B cell (primary cell): Measurements from ENCODE around the gene MGST2.

Source experiments
- CTCF ChIP-seq: fragments of 200-600 bp; IDR thresholded peaks from one replicate; pipeline ENCODE4 v1.8.0; 2022; ENCODE audit warnings: antibody characterized with exemption, mild to moderate bottlenecking
- EZH2 ChIP-seq: IDR thresholded peaks from 2 replicates; pipeline ENCODE4 v1.6.1; 2012; ENCODE audit warnings: borderline replicate concordance, low read depth, mild to moderate bottlenecking, moderate library complexity, low read length; ENCODE audit not compliant: insufficient read depth, poor library complexity, severe bottlenecking

GRCh38 chr4:139674875-139675550 lies 9.4 kb downstream of the MGST2 start:
- TF ChIP-seq CTCF (no peak), EZH2 (no peak)
